GM21367 (cell line): ENCODE data around the gene ANO10.
"Not testable (repeated sequence)": the region's sequence is repeated elsewhere in the genome, so short reads cannot be mapped to it uniquely, and the experiment has no call there.

Experiments
- ATAC-seq: cut with Tn5 transposase; IDR thresholded peaks from one replicate; pipeline ENCODE4 v1.9.1; 2021; ENCODE audit not compliant: unreplicated experiment

ANO10 gene

GRCh38 chr3:43478839-43479238 is 143.0 kb downstream of the ANO10 start:
- not testable (repeated sequence) for ATAC-seq

GRCh38 chr3:43478118-43478785 is 143.6 kb downstream of the ANO10 start:
- no peak for ATAC-seq

GRCh38 chr3:43477600-43477999 is 144.2 kb downstream of the ANO10 start:
- ATAC-seq = no peak

GRCh38 chr3:43473737-43474136 is 148.1 kb downstream of the ANO10 start:
- ATAC-seq = no peak

- no peak for ATAC-seq
Observed at GRCh38 chr3:43473244-43473643, 148.6 kb downstream of the ANO10 start.

GRCh38 chr3:43468133-43468532 is 153.7 kb downstream of the ANO10 start:
- no peak for ATAC-seq

- ATAC-seq = no peak
Observed at GRCh38 chr3:43465109-43465508, 156.7 kb downstream of the ANO10 start.

GRCh38 chr3:43462566-43462965 is 159.2 kb downstream of the ANO10 start:
- not testable (repeated sequence) for ATAC-seq

- ATAC-seq = no peak
Observed at GRCh38 chr3:43461345-43461744, 160.5 kb downstream of the ANO10 start.

GRCh38 chr3:43457038-43457437 is 164.8 kb downstream of the ANO10 start:
- not testable (repeated sequence) for ATAC-seq

- no peak for ATAC-seq
Observed at GRCh38 chr3:43455233-43455632, 166.6 kb downstream of the ANO10 start.

- ATAC-seq = no peak
Observed at GRCh38 chr3:43453981-43454380, 167.8 kb downstream of the ANO10 start.

GRCh38 chr3:43451670-43452254 is 170.0 kb downstream of the ANO10 start:
- ATAC-seq = no peak

- no peak for ATAC-seq
Observed at GRCh38 chr3:43448098-43448497, 173.7 kb downstream of the ANO10 start.

GRCh38 chr3:43445820-43446219 is 176.0 kb downstream of the ANO10 start:
- no peak for ATAC-seq

- ATAC-seq = no peak
Observed at GRCh38 chr3:43442872-43443395, 178.9 kb downstream of the ANO10 start.

GRCh38 chr3:43436507-43437140 is 185.2 kb downstream of the ANO10 start:
- no peak for ATAC-seq

GRCh38 chr3:43435706-43436105 is 186.1 kb downstream of the ANO10 start:
- no peak for ATAC-seq

GRCh38 chr3:43434431-43434830 is 187.4 kb downstream of the ANO10 start:
- ATAC-seq = no peak

- ATAC-seq = no peak
Observed at GRCh38 chr3:43432462-43432861, 189.3 kb downstream of the ANO10 start.

- ATAC-seq = no peak
Observed at GRCh38 chr3:43426388-43426787, 195.4 kb downstream of the ANO10 start.

- ATAC-seq = no peak
Observed at GRCh38 chr3:43425829-43426228, 196.0 kb downstream of the ANO10 start.
